ENCODE measurements around the gene HLX. TPM values are rescaled to one million over a fixed set of nuclear protein-coding genes. Genes with fewer than 3 reads are reported as not detected.

The HLX gene
- total and polyA plus RNA-seq, 8 donors: 0.43 to 38.5 (median 3.7) TPM

GRCh38 chr1:220889848-220890287 is 10.6 kb downstream of the HLX start:
- H3K9me3 ChIP-seq: peaks cover 0 to 5% (median 0%) of the 10 kb centered on the region in 4 donors
- no peak overlapping the region for H3K27ac ChIP-seq
- intact Hi-C loops (cut with DNase I; ENCODE audit: low total_unique reads): loop anchor here (10.0 kb wide), 1 partner anchor 545 kb away; no protein-coding TSS in a partner anchor
- TF ChIP-seq CTCF (IDR thresholded peaks at IDR 0.05): no peak
- no peak for TF ChIP-seq POLR2AphosphoS5 (IDR thresholded peaks at IDR 0.05)
- no peak for TF ChIP-seq EP300 (IDR thresholded peaks at IDR 0.05)
- no peak for TF ChIP-seq POLR2A (IDR thresholded peaks at IDR 0.05)
- H3K36me3 ChIP-seq: peaks cover 2 to 16% (median 12%) of the 10 kb centered on the region in 4 donors
- WGBS, 5 donors: 38 to 55% (median 41%) methylated on average over 15 of the region's 15 CpGs
- peaks cover 7 to 42% (median 24%) of the 10 kb centered on the region in 4 donors for H3K4me1 ChIP-seq
- DNase-seq: no peak
- H3K4me3 ChIP-seq: no peak overlapping the region
- H3K27me3 ChIP-seq: peaks cover 50 to 100% (median 85%) of the 10 kb centered on the region in 3 donors

- TF ChIP-seq POLR2AphosphoS5 (IDR thresholded peaks at IDR 0.05) (no peak), CTCF (IDR thresholded peaks at IDR 0.05) (no peak), EP300 (IDR thresholded peaks at IDR 0.05) (no peak), POLR2A (IDR thresholded peaks at IDR 0.05) (no peak)
- peaks cover 7 to 46% (median 24%) of the 10 kb centered on the region in 4 donors for H3K4me1 ChIP-seq
- H3K27ac ChIP-seq: no peak overlapping the region
- no peak overlapping the region for H3K4me3 ChIP-seq
- DNase-seq: no peak
- intact Hi-C loops (cut with DNase I; ENCODE audit: low total_unique reads): no loop called here
- peaks cover 0 to 9% (median 5%) of the 10 kb centered on the region in 4 donors for H3K36me3 ChIP-seq
- H3K9me3 ChIP-seq: peaks cover 0 to 5% (median 0%) of the 10 kb centered on the region in 4 donors
- 48 to 62% (median 50%) methylated on average over 1 of the region's 1 CpG for WGBS, 5 donors
- peaks cover 55 to 100% (median 92%) of the 10 kb centered on the region in 3 donors for H3K27me3 ChIP-seq
Measured at GRCh38 chr1:220890602-220891001, 11.4 kb downstream of the HLX start.

- 14 to 27% (median 17%) methylated on average over 45 to 47 of the region's 47 CpGs for WGBS, 5 donors
- H3K9me3 ChIP-seq: peaks cover 0 to 5% (median 0%) of the 10 kb centered on the region in 4 donors
- TF ChIP-seq POLR2AphosphoS5 (IDR thresholded peaks at IDR 0.05): no peak
- no peak for TF ChIP-seq POLR2A (IDR thresholded peaks at IDR 0.05)
- no peak for TF ChIP-seq CTCF (IDR thresholded peaks at IDR 0.05)
- TF ChIP-seq EP300 (IDR thresholded peaks at IDR 0.05): no peak
- no peak for DNase-seq
- peaks cover 7 to 48% (median 24%) of the 10 kb centered on the region in 4 donors for H3K4me1 ChIP-seq
- no peak overlapping the region for H3K27ac ChIP-seq
- peaks cover 0 to 1% (median 0%) of the 10 kb centered on the region in 4 donors for H3K36me3 ChIP-seq
- no peak overlapping the region for H3K4me3 ChIP-seq
- H3K27me3 ChIP-seq: peaks cover 56 to 100% (median 96%) of the 10 kb centered on the region in 3 donors
- intact Hi-C loops (cut with DNase I; ENCODE audit: low total_unique reads): no loop called here
Measured at GRCh38 chr1:220891224-220892085, 12.2 kb downstream of the HLX start.

GRCh38 chr1:220892086-220892376 is 12.8 kb downstream of the HLX start:
- intact Hi-C loops (cut with DNase I; ENCODE audit: low total_unique reads): no loop called here
- TF ChIP-seq POLR2AphosphoS5 (IDR thresholded peaks at IDR 0.05): no peak
- no peak for TF ChIP-seq CTCF (IDR thresholded peaks at IDR 0.05)
- no peak for TF ChIP-seq POLR2A (IDR thresholded peaks at IDR 0.05)
- no peak for TF ChIP-seq EP300 (IDR thresholded peaks at IDR 0.05)
- Histone ChIP-seq H3K27me3 (peaks cover 54 to 100% (median 90%) of the 10 kb centered on the region in 3 donors), H3K9me3 (peaks cover 0 to 5% (median 0%) of the 10 kb centered on the region in 4 donors), H3K27ac (no peak overlapping the region), H3K4me1 (peaks cover 7 to 48% (median 22%) of the 10 kb centered on the region in 4 donors), H3K36me3 (no peaks in the 10 kb centered on the region), H3K4me3 (no peak overlapping the region)
- DNase-seq: no peak
- 11 to 25% (median 17%) methylated on average over 12 to 16 of the region's 16 CpGs for WGBS, 5 donors

Data from stomach (tissue), 9 donors.